GM12878 (cell line): ENCODE results near the gene CYS1. TPM values are rescaled to one million over a fixed set of nuclear protein-coding genes. Genes with fewer than 3 reads are reported as not detected.
A peak's percentile ranks its signal among the peaks of the same experiment; 100 is the strongest.

Source experiments
- CREM ChIP-seq: IDR thresholded peaks from 2 replicates; pipeline ENCODE4 v1.6.1; 2014; ENCODE audit warnings: antibody characterized with exemption, low read depth
- FOXM1 ChIP-seq: IDR thresholded peaks from 2 replicates; pipeline ENCODE4 v1.6.1; 2012; ENCODE audit warnings: low read depth, mild to moderate bottlenecking, inconsistent platforms, low read length, moderate library complexity
- GATAD2B ChIP-seq: fragments of 450-650 bp; conservative IDR thresholded peaks from 2 replicates; pipeline ENCODE4 v1.6.1; 2017; ENCODE audit warnings: low read depth, mild to moderate bottlenecking, moderate library complexity
- IKZF2 ChIP-seq, 2 experiments: fragments of 450-650 bp; IDR thresholded peaks; 2 replicates each; pipeline ENCODE4 v1.6.1; 2017; ENCODE audit warnings: mild to moderate bottlenecking in 2 of 2, moderate library complexity in 2 of 2
- NR2F1 ChIP-seq: fragments of 450-650 bp; conservative IDR thresholded peaks from 2 replicates; pipeline ENCODE4 v1.6.1; 2017; ENCODE audit warnings: mild to moderate bottlenecking
- RAD21 ChIP-seq: IDR thresholded peaks from 2 replicates; pipeline ENCODE4 v1.6.1; 2011; ENCODE audit warnings: mild to moderate bottlenecking, low read depth, low read length, moderate library complexity; ENCODE audit not compliant: insufficient read depth
- RELA ChIP-seq: fragments of 450-650 bp; IDR thresholded peaks from 2 replicates; pipeline ENCODE4 v1.8.0; 2014; ENCODE audit warnings: borderline replicate concordance; ENCODE audit not compliant: partially characterized antibody
- RUNX3 ChIP-seq: IDR thresholded peaks from 2 replicates; pipeline ENCODE4 v1.6.1; 2012; ENCODE audit warnings: low read length, inconsistent platforms
- YBX1 ChIP-seq: fragments of 450-650 bp; IDR thresholded peaks from 2 replicates; pipeline ENCODE4 v1.6.1; 2016; ENCODE audit warnings: antibody characterized with exemption
- ZNF384 ChIP-seq: IDR thresholded peaks from 2 replicates; pipeline ENCODE4 v1.6.1; 2012; ENCODE audit warnings: low read depth, mild to moderate bottlenecking, low read length, improper control_type of control experiment, borderline replicate concordance
- ZNF592 ChIP-seq: fragments of 450-650 bp; IDR thresholded peaks from 2 replicates; pipeline ENCODE4 v1.6.1; 2017; ENCODE audit warnings: mild to moderate bottlenecking, moderate library complexity
- polyA plus RNA-seq, 11 experiments: library from polyadenylated mRNA; depleted of rRNA in 4 of 11; unstranded in 6 of 11; stranded (reverse) in 5 of 11; fragments of >200 nt; fragmentation: Nextera tagmentation in 4 of 11; fragmentation: Illumina TruSeq in 1 of 11; extraction: Ambion mirVana in 4 of 11; extraction: Trizol in 1 of 11; gene quantifications; 1 replicate in 1 of 11; 2 replicates in 10 of 11; pipeline versions ENCODE4 v1.2.1 to v1.2.3, GENCODE V29; 2011 to 2016; ENCODE audit warnings: inconsistent platforms in 2 of 11, missing spikeins in 2 of 11, low read depth in 1 of 11
- total RNA-seq, 4 experiments: library from RNA; depleted of rRNA in 3 of 4; stranded (reverse); fragments of >200 nt in 3 of 4; fragmentation: Illumina TruSeq in 1 of 4; extraction: Trizol in 1 of 4; gene quantifications; 2 replicates each; pipeline versions ENCODE4 v1.2.1 to v1.2.3, GENCODE V29; 2013 to 2021

The CYS1 gene
- total and polyA plus RNA-seq, 10 of the 15 experiments (the other 5 are each of a cell fraction or from before 2014, with no cell fraction given) = 0.35 to 6.4 (median 2.5) TPM

DNA sequence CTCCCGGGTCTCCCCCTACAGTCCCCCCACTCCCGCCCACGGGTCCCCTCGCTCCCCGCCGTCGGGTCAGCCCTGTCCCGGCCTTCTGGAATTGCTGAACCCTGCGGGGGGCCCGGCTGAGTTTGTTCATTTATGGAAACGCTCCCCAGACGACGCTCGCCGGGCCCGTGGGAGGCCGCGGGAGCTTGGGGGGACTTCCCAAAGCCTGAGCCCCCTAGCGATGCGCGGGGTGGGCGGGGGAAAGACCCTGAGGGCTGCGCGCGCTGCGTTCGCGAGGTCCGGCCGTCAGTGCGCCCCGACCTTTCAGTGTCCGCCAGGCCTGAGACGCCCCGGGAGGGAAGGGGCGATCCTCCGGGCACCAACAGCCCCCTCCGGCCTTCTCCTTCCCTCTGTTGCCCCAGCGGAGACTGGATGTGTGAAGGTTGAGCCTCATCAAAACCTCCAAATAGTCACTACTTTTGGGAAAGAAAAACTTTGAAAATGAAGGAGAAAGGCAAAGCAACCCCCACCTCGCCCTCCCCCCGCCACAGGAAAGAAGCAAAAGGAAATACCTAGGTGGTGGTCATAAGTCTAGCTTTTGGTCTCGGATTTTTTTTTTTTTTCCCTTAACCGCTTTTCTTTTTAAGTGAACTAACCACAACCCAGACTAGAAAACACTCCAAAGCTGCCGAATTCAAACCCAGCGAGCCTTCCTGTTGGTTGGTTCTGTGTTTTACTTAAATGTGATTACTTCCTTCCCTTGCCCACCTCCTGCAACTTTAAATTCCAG lies 509 bp upstream of the CYS1 start (continued):
- TF ChIP-seq CREM (0 out of 2 replicates have a peak, but pooled peaks have one; percentile 17), FOXM1 (peak; percentile 47; the same call in 1 of the 2 replicates), ZNF592 (no peak), RAD21 (no peak), NR2F1 (peak; percentile 57; the same call in 1 of the 2 replicates), ZNF384 (peak; percentile 74; the same call in 1 of the 2 replicates), RUNX3 (peak; percentile 96), RELA (peak; percentile 29), GATAD2B (peak; percentile 92; the same call in 1 of the 2 replicates), IKZF2 (IDR thresholded peaks at IDR 0.05) (peak; percentile 63 to 69), YBX1 (no peak)
- TF ChIP-seq, all 136 proteins: peak for 31
